Tibial nerve (tissue), 4 donors: ENCODE measurements around the gene TIMM9.

Source experiments
- CTCF ChIP-seq, 5 experiments: fragments of 200-600 bp in 3 of 5; fragments of 450-650 bp in 2 of 5; sonication (generic) in 3 of 5; IDR thresholded peaks; one replicate each; pipeline ENCODE4 v1.5.1; 2016 to 2019; ENCODE audit warnings: antibody characterized with exemption in 5 of 5, mild to moderate bottlenecking in 3 of 5, moderate library complexity in 2 of 5
- EP300 ChIP-seq, 2 donors: sonication (generic); formaldehyde crosslinking; IDR thresholded peaks; one replicate each; pipeline ENCODE4 v1.6.1; 2017; ENCODE audit warnings: antibody characterized with exemption in 2 of 2, mild to moderate bottlenecking in 1 of 2

- TF ChIP-seq EP300 (IDR thresholded peaks at IDR 0.05) (peak; percentile 58 to 93), CTCF (IDR thresholded peaks at IDR 0.05) (peak in 2 of 5 experiments; percentile 12 to 38)
Observed at GRCh38 chr14:58427281-58428117, at the start of gene TIMM9, which contains the start of gene KIAA0586.
